Karpas-422 (cell line): ENCODE data around the gene HLA-E. TPM values are rescaled to one million over a fixed set of nuclear protein-coding genes. Genes with fewer than 3 reads are reported as not detected.
"Not testable (repeated sequence)": the region's sequence is repeated elsewhere in the genome, so short reads cannot be mapped to it uniquely, and the experiment has no call there.

ENCODE experiments used
- DNase-seq: peaks from one replicate; pipeline ENCODE4 v3.0.0-alpha.2; 2015
- H2AFZ ChIP-seq: fragments of 200-600 bp; sonication (generic); 2 replicates; pipeline ENCODE4 v1.6.1; 2014; ENCODE audit warnings: antibody characterized with exemption, low read length, mixed read lengths
- H3K27ac ChIP-seq: fragments of 200-600 bp; sonication (generic); 2 replicates; pipeline ENCODE4 v1.5.1; 2014; ENCODE audit warnings: mild to moderate bottlenecking, low read length, moderate library complexity
- H3K27me3 ChIP-seq: fragments of 200-600 bp; sonication (generic); 2 replicates; pipeline ENCODE4 v1.6.1; 2014; ENCODE audit warnings: low read length, mixed read lengths
- H3K36me3 ChIP-seq: fragments of 200-600 bp; sonication (generic); 2 replicates; pipeline ENCODE4 v1.6.1; 2014; ENCODE audit warnings: low read length, mixed read lengths; ENCODE audit not compliant: insufficient read depth
- H3K4me1 ChIP-seq: fragments of 200-600 bp; sonication (generic); 2 replicates; pipeline ENCODE4 v1.6.1; 2014; ENCODE audit warnings: mild to moderate bottlenecking, low read length, mixed read lengths
- H3K4me2 ChIP-seq: fragments of 200-600 bp; sonication (generic); 2 replicates; pipeline ENCODE4 v1.6.1; 2014; ENCODE audit warnings: low read length, low read depth, mild to moderate bottlenecking; ENCODE audit not compliant: poor library complexity, severe bottlenecking
- H3K4me3 ChIP-seq: fragments of 200-600 bp; sonication (generic); 2 replicates; pipeline ENCODE4 v1.5.1; 2014; ENCODE audit warnings: mild to moderate bottlenecking, antibody characterized with exemption, low read length, mixed read lengths
- H3K79me2 ChIP-seq: fragments of 200-600 bp; sonication (generic); 2 replicates; pipeline ENCODE4 v1.6.1; 2014; ENCODE audit warnings: mild to moderate bottlenecking, low read length, mixed read lengths
- H3K9ac ChIP-seq: fragments of 200-600 bp; sonication (generic); 2 replicates; pipeline ENCODE4 v1.6.0; 2014; ENCODE audit warnings: low read length
- H3K9me2 ChIP-seq: fragments of 200-600 bp; sonication (generic), shearing (Covaris generic); replicated peaks from 2 replicates; pipeline ENCODE4 v1.6.0; 2014; ENCODE audit warnings: mild to moderate bottlenecking, low read length, moderate library complexity; ENCODE audit not compliant: insufficient read depth
- H3K9me3 ChIP-seq: fragments of 300-700, 200-600 bp; sonication (generic); 2 replicates; pipeline ENCODE4 v1.6.1; 2014; ENCODE audit warnings: low read length, mixed read lengths
- H4K20me1 ChIP-seq: fragments of 200-600 bp; sonication (generic); 2 replicates; pipeline ENCODE4 v1.6.1; 2014; ENCODE audit warnings: mild to moderate bottlenecking, antibody characterized with exemption, low read length, low read depth; ENCODE audit not compliant: insufficient read depth
- total RNA-seq: library from RNA; depleted of rRNA; stranded (reverse); fragments of >200 nt; shearing (Covaris generic); gene quantifications from 2 replicates; pipeline ENCODE4 v1.2.3, GENCODE V29; 2014; ENCODE audit warnings: low replicate concordance

The HLA-E gene
- total RNA-seq, 1 experiment from 2014 or later = 306 TPM

DNA sequence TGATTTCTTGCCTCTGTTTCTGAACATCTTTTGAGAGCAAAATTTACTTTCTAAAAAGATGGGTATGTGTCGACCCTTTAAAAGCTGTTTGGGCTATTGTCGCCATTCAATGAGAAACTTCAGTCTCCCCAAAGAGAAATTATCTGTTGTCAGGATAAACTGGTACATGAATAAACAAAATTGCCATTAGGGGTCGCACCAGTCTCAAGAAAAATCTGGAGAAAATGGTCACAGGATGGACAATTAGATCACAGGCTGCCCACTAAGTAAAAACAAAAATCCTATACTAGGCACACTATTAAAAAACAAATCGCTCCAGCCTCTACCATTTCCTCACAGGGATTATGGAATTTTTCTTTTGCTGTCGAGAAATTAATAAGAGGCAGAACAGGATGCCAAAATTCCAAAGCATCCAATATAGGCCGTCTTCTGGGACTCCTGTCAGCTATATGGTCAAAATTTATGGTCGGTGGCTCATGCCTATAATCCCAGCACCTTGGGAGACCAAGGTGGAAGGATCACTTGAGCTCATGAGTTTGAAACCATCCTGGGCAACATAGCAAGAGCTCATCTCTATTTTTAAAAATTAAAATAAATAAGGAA, 5.5 kb upstream of the HLA-E start:
- Histone ChIP-seq H3K79me2 (no peaks in the 10 kb centered on the region), H3K4me1 (peaks cover 3% of the 10 kb centered on the region), H3K4me3 (no peak overlapping the region), H4K20me1 (no peaks in the 10 kb centered on the region), H3K9ac (no peak overlapping the region), H3K9me3 (no peaks in the 10 kb centered on the region), H3K27ac (no peak overlapping the region), H3K27me3 (no peaks in the 10 kb centered on the region), H3K9me2 (no peaks in the 10 kb centered on the region), H3K36me3 (no peaks in the 10 kb centered on the region), H2AFZ (no peak overlapping the region), H3K4me2 (no peak overlapping the region)
- peak; percentile 76 for DNase-seq

DNA sequence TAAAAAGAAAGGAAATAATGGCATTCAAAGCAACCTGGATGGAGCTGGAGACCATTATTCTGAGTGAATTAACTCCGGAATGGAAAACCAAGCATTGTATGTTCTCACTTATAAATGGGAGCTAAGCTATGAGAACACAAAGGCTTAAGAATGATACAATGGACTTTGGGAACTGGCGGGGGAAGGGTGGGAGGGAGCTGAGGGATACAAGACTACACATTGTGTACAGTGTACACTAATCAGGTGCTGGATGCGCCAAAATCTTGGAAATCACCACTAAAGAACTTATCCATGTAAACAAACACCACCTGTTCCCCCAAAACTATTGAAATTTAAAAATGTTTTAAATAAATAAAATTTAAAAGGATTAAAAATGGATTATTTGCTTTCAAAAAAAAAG, 4.1 kb upstream of the HLA-E start:
- peaks cover 1% of the 10 kb centered on the region for H3K36me3 ChIP-seq
- H3K27me3 ChIP-seq = no peaks in the 10 kb centered on the region
- no peak overlapping the region for H3K27ac ChIP-seq
- peaks cover 6% of the 10 kb centered on the region for H3K79me2 ChIP-seq
- peaks cover 8% of the 10 kb centered on the region for H3K4me1 ChIP-seq
- no peak overlapping the region for H3K9ac ChIP-seq
- H2AFZ ChIP-seq = no peak overlapping the region
- H3K9me3 ChIP-seq = no peaks in the 10 kb centered on the region
- no peak overlapping the region for H3K4me2 ChIP-seq
- peaks cover 1% of the 10 kb centered on the region; the same call in 1 of the 2 replicates for H4K20me1 ChIP-seq
- no peak overlapping the region for H3K4me3 ChIP-seq
- no peaks in the 10 kb centered on the region for H3K9me2 ChIP-seq
- DNase-seq = peak; percentile 20

DNA sequence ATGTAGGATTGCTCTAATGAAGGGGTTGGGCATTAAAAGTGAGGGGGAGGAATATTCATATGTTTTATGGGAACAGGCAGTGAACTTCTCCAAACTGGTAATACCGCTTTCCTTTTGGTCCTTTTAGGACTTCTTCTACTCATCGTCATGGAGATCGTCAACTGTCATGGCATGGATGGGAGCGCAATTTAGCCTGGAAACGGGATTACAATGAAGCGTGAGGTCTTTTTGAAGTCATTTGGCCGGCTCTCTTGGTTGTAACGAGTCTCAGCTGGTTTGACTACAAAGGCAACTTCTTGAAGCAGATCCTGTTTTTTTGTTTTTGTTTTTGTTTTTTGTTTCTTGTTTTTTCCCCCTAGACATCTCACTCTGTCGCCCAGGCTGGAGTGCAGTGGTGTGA, 1.4 kb upstream of the HLA-E start:
- Histone ChIP-seq H3K9me2 (no peaks in the 10 kb centered on the region), H3K27ac (no peak overlapping the region), H3K9ac (no peak overlapping the region), H3K36me3 (peaks cover 20% of the 10 kb centered on the region), H3K4me3 (no peak overlapping the region), H2AFZ (no peak overlapping the region), H3K27me3 (no peaks in the 10 kb centered on the region), H3K4me2 (no peak overlapping the region), H3K79me2 (peaks cover 13% of the 10 kb centered on the region), H3K4me1 (peaks cover 17% of the 10 kb centered on the region), H4K20me1 (peaks cover 15% of the 10 kb centered on the region), H3K9me3 (no peaks in the 10 kb centered on the region)
- peak; percentile 24 for DNase-seq

DNA sequence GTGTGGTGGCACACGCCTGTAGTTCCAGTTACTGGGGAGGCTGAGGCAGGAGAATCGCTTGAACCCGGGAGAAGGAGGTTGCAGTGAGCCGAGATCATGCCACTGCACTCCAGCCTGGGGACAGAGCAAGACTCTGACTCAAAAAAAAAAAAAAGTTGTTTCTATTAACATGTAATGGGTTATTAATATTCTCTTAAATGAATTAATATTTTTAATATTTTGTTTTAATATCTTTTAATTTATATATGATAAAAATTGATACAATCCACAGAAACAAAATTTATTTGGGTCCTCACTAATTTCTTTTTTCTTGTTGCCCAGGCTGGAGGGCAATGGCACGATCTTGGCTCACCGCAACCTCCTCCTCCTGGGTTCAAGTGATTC, 620 bp upstream of the HLA-E start:
- H4K20me1 ChIP-seq = peaks cover 18% of the 10 kb centered on the region
- peak overlapping the region; percentile 41 for H3K4me2 ChIP-seq
- H3K9me2 ChIP-seq, DNase-seq, H3K27me3 ChIP-seq, H3K27ac ChIP-seq, H3K9me3 ChIP-seq: not testable (repeated sequence)
- H3K36me3 ChIP-seq = peaks cover 20% of the 10 kb centered on the region
- peak overlapping the region; percentile 53 for H3K9ac ChIP-seq
- peak overlapping the region; percentile 85; the same call in 1 of the 2 replicates for H2AFZ ChIP-seq
- peaks cover 17% of the 10 kb centered on the region for H3K4me1 ChIP-seq
- peak overlapping the region; percentile 83; the same call in 1 of the 2 replicates for H3K4me3 ChIP-seq
- H3K79me2 ChIP-seq = peaks cover 13% of the 10 kb centered on the region

DNA sequence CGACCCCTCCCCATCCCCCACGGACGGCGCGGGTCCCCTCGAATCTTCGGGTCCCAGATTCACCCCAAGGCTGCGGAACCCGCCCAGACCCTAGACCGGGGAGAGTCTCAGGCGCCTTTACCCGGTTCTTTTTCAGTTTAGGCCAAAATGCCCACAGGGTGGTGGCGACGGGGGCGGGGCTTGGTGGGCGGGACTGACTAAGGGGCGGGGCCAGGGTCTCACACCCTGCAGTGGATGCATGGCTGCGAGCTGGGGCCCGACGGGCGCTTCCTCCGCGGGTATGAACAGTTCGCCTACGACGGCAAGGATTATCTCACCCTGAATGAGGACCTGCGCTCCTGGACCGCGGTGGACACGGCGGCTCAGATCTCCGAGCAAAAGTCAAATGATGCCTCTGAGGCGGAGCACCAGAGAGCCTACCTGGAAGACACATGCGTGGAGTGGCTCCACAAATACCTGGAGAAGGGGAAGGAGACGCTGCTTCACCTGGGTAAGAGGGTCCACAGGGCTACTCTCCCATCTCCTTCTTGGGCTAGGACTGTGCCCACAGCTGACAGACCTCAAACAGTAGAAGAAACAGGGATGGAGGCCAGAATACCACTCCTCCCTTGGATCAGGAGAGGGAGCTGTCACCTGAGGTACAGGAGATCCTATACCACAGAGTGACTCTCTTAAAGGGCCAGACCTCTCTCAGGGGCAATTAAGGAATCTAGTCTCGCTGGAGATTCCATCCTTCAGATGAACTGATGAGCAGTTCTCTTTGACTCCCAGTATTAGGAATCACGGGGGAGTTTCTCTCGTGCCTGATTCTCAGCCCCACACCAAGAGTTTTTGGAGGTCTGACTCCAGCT, 942 bp downstream of the HLA-E start:
- Histone ChIP-seq H3K27ac (peak overlapping the region; percentile 65), H3K9me3 (no peaks in the 10 kb centered on the region), H4K20me1 (peaks cover 18% of the 10 kb centered on the region), H3K36me3 (peaks cover 20% of the 10 kb centered on the region), H3K9ac (peak overlapping the region; percentile 91), H3K4me2 (peak overlapping the region; percentile 82), H2AFZ (peak overlapping the region; percentile 1; the same call in 1 of the 2 replicates), H3K4me3 (peak overlapping the region; percentile 83), H3K27me3 (no peaks in the 10 kb centered on the region), H3K79me2 (peaks cover 13% of the 10 kb centered on the region), H3K9me2 (no peaks in the 10 kb centered on the region), H3K4me1 (peaks cover 17% of the 10 kb centered on the region)
- peak; percentile 90 for DNase-seq

DNA sequence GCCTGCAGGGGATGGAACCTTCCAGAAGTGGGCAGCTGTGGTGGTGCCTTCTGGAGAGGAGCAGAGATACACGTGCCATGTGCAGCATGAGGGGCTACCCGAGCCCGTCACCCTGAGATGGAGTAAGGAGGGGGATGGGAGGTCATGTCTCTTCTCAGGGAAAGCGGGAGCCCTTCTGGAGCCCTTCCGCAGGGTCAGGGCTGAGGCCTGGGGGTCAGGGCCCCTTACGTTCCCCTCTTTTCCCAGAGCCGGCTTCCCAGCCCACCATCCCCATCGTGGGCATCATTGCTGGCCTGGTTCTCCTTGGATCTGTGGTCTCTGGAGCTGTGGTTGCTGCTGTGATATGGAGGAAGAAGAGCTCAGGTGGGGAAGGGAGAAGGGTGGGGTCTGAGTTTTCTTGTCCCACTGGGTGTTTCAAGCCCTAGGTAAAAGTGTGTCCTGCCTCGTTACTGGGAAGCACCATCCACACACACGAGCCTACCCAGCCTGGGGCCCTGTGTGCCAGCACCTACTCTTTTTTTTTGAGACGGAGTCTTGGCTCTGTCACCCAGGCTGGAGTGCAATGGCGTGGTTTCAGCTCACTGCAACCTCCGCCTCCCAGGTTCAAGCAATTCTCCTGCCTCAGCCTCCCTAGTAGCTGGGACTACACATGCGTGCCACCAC, 2.1 kb downstream of the HLA-E start:
- H3K4me1 ChIP-seq = peaks cover 17% of the 10 kb centered on the region
- H3K4me3 ChIP-seq = peak overlapping the region; percentile 83; the same call in 1 of the 2 replicates
- not testable (repeated sequence) for H2AFZ ChIP-seq, H3K9me3 ChIP-seq, H3K9me2 ChIP-seq, H3K27ac ChIP-seq, H3K27me3 ChIP-seq
- H3K79me2 ChIP-seq = peaks cover 13% of the 10 kb centered on the region
- H3K9ac ChIP-seq = peak overlapping the region; percentile 91; the same call in 1 of the 2 replicates
- peak overlapping the region; percentile 82 for H3K4me2 ChIP-seq
- H4K20me1 ChIP-seq = peaks cover 18% of the 10 kb centered on the region
- peak; percentile 25 for DNase-seq
- peaks cover 20% of the 10 kb centered on the region for H3K36me3 ChIP-seq

DNA sequence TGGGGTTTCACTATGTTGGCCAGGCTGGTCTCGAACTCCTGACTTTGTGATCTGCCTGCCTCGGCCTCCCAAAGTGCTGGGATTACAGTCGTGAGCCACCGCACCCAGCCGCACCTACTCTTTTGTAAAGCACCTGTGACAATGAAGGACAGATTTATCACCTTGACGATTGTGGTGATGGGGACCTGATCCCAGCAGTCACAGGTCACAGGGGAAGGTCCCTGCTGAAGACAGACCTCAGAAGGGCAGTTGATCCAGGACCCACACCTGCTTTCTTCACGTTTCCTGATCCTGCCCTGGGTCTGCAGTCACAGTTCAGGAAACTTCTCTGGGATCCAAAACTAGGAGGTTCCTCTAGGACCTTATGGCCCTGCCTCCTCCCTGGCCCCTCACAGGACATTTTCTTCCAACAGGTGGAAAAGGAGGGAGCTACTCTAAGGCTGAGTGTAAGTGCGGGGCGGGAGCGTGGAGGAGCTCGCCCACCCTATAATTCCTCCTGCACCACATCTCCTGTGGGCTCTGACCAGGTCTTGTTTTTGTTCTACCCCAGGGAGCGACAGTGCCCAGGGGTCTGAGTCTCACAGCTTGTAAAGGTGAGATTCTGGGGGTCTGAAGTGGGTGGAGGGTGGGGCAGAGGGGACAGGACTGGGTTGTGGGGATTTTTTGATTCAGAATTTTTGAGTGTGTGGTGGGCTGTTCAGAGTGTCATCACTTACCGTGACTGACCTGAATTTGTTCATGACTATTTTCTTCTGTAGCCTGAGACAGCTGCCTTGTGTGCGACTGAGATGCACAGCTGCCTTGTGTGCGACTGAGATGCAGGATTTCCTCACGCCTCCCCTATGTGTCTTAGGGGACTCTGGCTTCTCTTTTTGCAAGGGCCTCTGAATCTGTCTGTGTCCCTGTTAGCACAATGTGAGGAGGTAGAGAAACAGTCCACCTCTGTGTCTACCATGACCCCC, 3.0 kb downstream of the HLA-E start:
- no peak overlapping the region for H3K4me3 ChIP-seq
- no peak for DNase-seq
- peaks cover 20% of the 10 kb centered on the region for H3K36me3 ChIP-seq
- no peak overlapping the region for H3K4me2 ChIP-seq
- peaks cover 18% of the 10 kb centered on the region for H4K20me1 ChIP-seq
- H3K27me3 ChIP-seq = no peaks in the 10 kb centered on the region
- no peaks in the 10 kb centered on the region for H3K9me2 ChIP-seq
- H3K27ac ChIP-seq = no peak overlapping the region
- H3K79me2 ChIP-seq = peaks cover 13% of the 10 kb centered on the region
- H3K9ac ChIP-seq = no peak overlapping the region
- H3K9me3 ChIP-seq = no peaks in the 10 kb centered on the region
- peaks cover 17% of the 10 kb centered on the region for H3K4me1 ChIP-seq
- no peak overlapping the region for H2AFZ ChIP-seq
